ENCODE measurements around the gene TXLNA. TPM values are rescaled to one million over a fixed set of nuclear protein-coding genes. Genes with fewer than 3 reads are reported as not detected.

The TXLNA gene
- total and polyA plus RNA-seq, 2 experiments from 2014 or later, result 33.3 to 40.9 TPM

DNA sequence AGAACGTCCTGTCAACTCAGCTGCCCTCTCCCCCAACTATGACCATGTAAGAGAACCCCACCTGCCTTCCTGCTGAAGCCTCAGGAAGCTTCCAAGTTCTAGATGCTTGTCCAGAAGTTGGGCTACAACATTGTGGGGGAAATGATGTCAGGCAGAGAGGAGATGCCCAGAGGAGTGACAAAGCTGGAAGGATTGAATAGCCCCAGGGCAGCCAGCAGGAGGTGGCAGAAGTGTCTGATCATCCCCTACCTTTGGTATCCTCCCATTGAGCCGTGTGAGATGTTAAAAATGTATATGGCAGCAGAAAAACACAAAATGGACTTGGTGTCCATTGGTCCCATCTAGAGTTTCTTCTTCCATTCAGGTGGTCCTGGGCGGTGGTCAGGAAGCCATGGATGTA is 49.3 kb downstream of the TXLNA start:
- no peaks in the 10 kb centered on the region for H3K9me3 ChIP-seq (ENCODE audit: low read depth)
- TF ChIP-seq, protein P1, sequence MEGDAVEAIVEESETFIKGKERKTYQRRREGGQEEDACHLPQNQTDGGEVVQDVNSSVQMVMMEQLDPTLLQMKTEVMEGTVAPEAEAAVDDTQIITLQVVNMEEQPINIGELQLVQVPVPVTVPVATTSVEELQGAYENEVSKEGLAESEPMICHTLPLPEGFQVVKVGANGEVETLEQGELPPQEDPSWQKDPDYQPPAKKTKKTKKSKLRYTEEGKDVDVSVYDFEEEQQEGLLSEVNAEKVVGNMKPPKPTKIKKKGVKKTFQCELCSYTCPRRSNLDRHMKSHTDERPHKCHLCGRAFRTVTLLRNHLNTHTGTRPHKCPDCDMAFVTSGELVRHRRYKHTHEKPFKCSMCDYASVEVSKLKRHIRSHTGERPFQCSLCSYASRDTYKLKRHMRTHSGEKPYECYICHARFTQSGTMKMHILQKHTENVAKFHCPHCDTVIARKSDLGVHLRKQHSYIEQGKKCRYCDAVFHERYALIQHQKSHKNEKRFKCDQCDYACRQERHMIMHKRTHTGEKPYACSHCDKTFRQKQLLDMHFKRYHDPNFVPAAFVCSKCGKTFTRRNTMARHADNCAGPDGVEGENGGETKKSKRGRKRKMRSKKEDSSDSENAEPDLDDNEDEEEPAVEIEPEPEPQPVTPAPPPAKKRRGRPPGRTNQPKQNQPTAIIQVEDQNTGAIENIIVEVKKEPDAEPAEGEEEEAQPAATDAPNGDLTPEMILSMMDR (IDR thresholded peaks at IDR 0.05; ENCODE audit: low read depth, low read length), result no peak
- H3K27me3 ChIP-seq, result no peaks in the 10 kb centered on the region
- no peak for DNase-seq (ENCODE audit: low read depth in 1 of 2, low spot score in 1 of 2)
- H3K36me3 ChIP-seq, result peaks cover 51% of the 10 kb centered on the region
- H3K27ac ChIP-seq, result no peak overlapping the region
- H3K4me3 ChIP-seq, result no peak overlapping the region
- H3K4me1 ChIP-seq (ENCODE audit: low read depth), result no peaks in the 10 kb centered on the region

DNA sequence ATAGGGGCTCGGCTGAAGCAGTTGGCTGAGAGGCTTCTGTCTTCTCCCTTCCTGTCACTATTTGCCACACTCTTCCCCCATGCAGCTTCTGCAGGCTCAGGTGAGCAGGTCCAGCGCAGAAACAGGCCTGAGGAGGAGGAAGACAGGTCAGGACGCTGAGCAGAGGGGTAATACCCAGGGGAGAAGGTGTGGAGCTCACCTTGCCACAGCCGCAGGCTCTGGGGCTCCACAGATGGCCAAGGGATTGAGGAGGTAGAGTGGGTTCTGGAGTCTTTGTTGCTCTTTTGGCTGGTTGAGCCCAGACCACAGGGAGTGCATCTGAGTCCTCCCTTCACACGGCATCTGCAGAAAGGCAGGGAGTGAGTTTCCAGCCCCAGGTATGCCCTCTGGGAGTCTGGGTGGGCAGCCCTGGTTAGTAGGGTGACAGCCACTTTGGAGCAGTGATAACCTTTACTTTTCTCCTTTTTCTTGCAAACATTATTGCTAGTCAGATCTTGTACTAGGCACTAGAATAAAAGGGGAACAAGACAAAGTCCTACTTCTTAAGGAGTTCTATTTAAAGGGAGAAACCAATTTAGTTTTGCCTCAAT is 52.5 kb downstream of the TXLNA start:
- H3K27ac ChIP-seq, result peak overlapping the region; percentile 34
- H3K4me3 ChIP-seq, result no peak overlapping the region
- no peaks in the 10 kb centered on the region for H3K27me3 ChIP-seq
- TF ChIP-seq, protein P1 (IDR thresholded peaks at IDR 0.05; ENCODE audit: low read depth, low read length), result no peak
- H3K4me1 ChIP-seq (ENCODE audit: low read depth), result no peaks in the 10 kb centered on the region
- H3K9me3 ChIP-seq (ENCODE audit: low read depth), result no peaks in the 10 kb centered on the region
- peaks cover 37% of the 10 kb centered on the region for H3K36me3 ChIP-seq
- DNase-seq (ENCODE audit: low read depth in 1 of 2, low spot score in 1 of 2), result no peak

DNA sequence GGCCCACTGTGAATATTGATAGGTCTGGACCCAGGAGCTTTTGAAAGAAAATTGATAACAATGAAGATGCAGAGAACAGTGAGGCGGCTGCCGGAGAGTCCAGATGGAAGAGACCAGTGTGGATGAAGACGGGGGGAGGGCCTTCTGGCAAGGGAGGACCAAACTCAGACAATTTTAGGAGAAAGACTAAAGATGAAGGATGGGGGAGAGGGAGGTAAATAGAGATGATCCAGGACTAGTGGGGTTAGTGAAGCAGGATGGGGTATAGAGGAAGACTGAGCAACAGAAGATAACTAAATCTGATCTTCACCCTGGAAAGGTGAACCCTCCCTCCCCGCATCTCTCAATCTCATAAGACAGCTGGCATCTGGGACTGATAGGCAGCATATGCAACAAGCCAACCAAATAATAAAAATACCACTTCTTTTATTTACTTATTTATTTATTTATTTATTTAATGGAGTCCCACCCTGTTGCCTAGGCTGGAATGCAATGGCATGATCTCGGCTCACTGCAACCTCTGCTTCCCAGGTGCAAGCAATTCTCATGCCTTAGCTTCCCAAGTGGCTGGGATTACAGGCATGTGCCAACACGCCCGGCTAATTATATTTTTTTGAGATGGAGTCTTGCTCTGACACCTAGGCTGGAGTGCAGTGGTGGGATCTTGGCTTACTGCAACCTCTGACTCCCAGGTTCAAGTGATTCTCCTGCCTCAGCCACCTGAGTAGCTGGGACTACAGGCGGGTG is 53.3 kb downstream of the TXLNA start:
- Histone ChIP-seq H3K4me1 (ENCODE audit: low read depth) (no peaks in the 10 kb centered on the region), H3K9me3 (ENCODE audit: low read depth) (no peaks in the 10 kb centered on the region), H3K27me3 (no peaks in the 10 kb centered on the region), H3K27ac (peak overlapping the region; percentile 34), H3K36me3 (peaks cover 37% of the 10 kb centered on the region), H3K4me3 (no peak overlapping the region)
- DNase-seq (ENCODE audit: low read depth in 1 of 2, low spot score in 1 of 2), result no peak
- TF ChIP-seq, protein P1 (IDR thresholded peaks at IDR 0.05; ENCODE audit: low read depth, low read length), result no peak

DNA sequence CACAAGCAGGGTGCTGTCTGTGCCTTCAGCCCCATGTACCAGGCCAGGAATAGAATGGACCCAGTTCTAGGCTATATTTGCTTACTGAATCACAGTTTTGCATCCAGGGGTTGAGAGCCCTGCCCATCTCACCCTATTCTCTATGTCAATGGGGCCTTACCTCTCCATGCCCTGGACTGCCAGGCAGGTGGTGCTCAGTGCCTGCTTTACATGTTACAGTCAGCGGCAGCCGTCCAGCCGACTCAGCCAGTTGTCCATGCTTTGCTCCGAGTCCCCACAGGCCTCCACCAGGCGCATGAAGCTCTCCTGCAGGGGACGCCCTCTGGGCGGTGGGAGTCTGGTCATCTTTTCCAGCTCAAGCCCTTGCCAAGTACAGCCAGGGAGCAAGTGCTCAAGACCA is 55.3 kb downstream of the TXLNA start:
- Histone ChIP-seq H3K9me3 (ENCODE audit: low read depth) (no peaks in the 10 kb centered on the region), H3K4me1 (ENCODE audit: low read depth) (peaks cover 5% of the 10 kb centered on the region), H3K4me3 (no peak overlapping the region), H3K27me3 (no peaks in the 10 kb centered on the region), H3K36me3 (peaks cover 27% of the 10 kb centered on the region), H3K27ac (no peak overlapping the region)
- TF ChIP-seq, protein P1 (IDR thresholded peaks at IDR 0.05; ENCODE audit: low read depth, low read length), result no peak
- no peak for DNase-seq (ENCODE audit: low read depth in 1 of 2, low spot score in 1 of 2)

DNA sequence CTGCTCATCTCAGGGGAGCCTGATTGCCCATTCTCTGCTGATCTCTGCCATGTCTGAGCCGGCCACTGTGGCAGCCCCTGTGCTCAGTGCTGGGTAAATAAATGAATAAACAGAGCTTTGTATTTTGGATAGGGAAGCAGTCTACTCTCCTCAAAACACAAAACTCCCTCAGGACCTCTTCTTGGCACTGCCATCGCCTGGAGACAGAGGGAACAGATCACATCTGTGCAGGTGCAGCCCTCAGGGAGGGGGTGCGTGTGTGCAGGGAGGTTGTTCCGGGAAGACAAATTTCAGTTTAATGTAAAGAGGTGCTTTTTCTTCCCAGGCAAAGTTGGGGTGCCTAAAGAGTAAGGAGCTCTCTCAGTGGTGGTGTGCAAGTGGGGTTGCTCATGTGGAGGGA is 59.9 kb downstream of the TXLNA start:
- H3K4me1 ChIP-seq (ENCODE audit: low read depth), result peaks cover 10% of the 10 kb centered on the region
- TF ChIP-seq, protein P1 (IDR thresholded peaks at IDR 0.05; ENCODE audit: low read depth, low read length), result no peak
- H3K4me3 ChIP-seq, result peak overlapping the region; percentile 42
- H3K9me3 ChIP-seq (ENCODE audit: low read depth), result no peaks in the 10 kb centered on the region
- no peak for DNase-seq (ENCODE audit: low read depth in 1 of 2, low spot score in 1 of 2)
- H3K36me3 ChIP-seq, result no peaks in the 10 kb centered on the region
- no peaks in the 10 kb centered on the region for H3K27me3 ChIP-seq
- peak overlapping the region; percentile 59 for H3K27ac ChIP-seq
